GM12874 (cell line): Measurements from ENCODE around the gene KLRF2.

Experiments
- CTCF ChIP-seq: IDR thresholded peaks from 2 replicates; pipeline ENCODE4 v1.5.1; 2011; ENCODE audit warnings: low read depth, mild to moderate bottlenecking, control low read depth, low read length, moderate library complexity; ENCODE audit not compliant: insufficient read depth

Gene KLRF2

GRCh38 chr12:9870286-9870866 lies 10.9 kb upstream of the KLRF2 start:
- no peak for TF ChIP-seq CTCF

GRCh38 chr12:9872162-9872561 lies 9.1 kb upstream of the KLRF2 start:
- no peak for TF ChIP-seq CTCF

GRCh38 chr12:9872742-9873141 lies 8.5 kb upstream of the KLRF2 start:
- no peak for TF ChIP-seq CTCF

GRCh38 chr12:9880532-9881078 lies 684 bp upstream of the KLRF2 start:
- no peak for TF ChIP-seq CTCF

- no peak for TF ChIP-seq CTCF
Observed at GRCh38 chr12:9881988-9882387, 699 bp downstream of the KLRF2 start.

GRCh38 chr12:9883175-9883574 lies 1.9 kb downstream of the KLRF2 start:
- no peak for TF ChIP-seq CTCF

- no peak for TF ChIP-seq CTCF
Observed at GRCh38 chr12:9888665-9889273, 7.5 kb downstream of the KLRF2 start.
